HG03439 (cell line): ENCODE measurements around the gene HECTD4.

Experiments
- ATAC-seq: cut with Tn5 transposase; IDR thresholded peaks from one replicate; pipeline ENCODE4 v1.9.1; 2021; ENCODE audit warnings: mild to moderate bottlenecking, moderate library complexity; ENCODE audit not compliant: unreplicated experiment

HECTD4 gene

DNA sequence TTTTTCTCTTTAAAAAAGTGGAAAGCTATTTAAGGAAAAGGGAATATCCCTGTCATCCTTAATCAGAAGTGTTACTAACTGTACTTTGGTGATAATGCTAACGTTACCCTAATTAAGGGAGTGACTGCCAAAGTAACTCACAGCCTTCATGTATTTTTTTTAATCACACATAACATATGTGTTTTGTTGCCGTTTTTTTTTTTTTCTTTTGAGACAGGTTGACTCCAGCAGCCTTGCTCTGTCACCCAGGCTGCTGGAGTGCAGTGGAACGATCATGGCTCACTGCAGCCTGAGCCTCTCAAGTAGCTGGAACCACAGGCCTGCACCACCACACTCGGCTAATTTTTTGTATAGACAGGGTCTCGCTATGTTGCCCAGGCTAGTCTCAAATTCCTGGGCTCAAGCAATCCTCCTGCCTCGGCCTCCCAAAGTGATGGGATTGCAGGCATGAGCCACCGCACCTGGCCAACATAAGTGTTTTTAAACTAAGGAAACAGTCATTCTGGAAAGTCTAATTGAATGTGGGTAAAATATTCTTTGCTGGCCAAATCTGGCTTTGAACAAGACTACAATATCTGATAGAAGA is 56.5 kb downstream of the HECTD4 start:
- no peak for ATAC-seq

DNA sequence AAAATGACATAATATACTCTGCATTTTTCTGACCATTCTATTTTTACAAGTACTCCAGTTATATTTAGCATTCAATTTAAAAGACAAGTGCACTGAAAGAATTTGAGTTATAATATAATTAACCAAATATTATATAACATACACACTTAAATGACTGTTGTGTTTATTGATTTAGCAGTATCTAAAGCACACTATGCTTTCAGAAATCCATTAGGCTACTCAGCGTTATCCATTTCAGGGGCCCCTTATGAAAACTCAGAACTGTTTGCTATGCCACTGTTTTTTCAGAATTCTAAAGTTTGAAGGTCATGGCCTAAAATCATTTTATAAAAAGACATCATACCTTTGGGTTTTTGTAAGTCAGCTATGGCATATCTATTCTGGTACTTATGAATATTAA is 57.1 kb downstream of the HECTD4 start:
- no peak for ATAC-seq

DNA sequence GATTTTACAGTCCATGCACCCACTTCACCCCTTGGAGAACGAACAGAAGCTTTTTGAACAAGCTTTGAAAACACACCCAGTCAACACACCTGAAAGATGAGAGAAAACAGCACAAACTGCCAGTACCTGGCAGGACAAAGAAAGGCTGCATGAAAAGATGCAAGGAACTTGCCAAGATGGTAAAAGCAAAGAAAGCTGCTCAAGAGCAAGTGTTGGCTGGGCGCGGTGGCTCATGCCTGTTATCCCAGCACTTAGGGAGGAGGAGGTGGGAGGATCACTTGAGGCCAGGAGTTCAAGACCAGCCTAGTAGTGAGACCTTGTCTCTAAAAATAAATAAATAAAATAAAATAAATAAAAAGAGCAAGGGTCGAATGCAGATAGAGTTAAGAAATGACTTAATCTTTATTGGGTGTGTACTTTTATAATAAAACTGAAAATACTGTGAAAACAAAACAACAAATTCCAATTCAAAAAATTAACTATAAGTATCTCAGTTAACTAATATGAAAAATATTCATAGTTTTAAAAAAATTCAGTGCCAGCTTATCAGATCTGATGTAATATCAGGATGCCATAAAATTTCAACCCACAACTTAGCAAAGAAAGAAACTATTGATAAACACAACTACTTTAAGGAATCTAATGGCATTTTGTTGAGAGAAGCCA is 59.2 kb downstream of the HECTD4 start:
- ATAC-seq = no peak

DNA sequence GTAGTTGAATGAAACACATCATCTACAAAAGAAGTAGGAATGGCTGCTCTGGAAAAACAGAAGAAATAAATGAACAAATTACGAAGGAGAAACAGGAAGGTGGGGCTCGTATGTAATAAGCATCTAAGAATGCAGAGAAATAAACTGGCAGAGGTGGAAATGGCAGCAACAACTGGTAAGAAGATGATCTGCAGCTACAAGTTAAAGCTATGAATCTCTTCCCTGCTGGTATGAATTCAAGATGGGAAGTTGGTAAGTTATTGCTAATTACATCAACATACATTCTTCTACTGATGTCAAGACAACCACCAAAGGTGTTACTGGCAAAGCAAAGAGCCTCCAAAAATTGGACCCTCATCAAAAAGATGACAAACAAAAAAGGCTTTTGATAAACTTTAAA is 59.8 kb downstream of the HECTD4 start:
- no peak for ATAC-seq

DNA sequence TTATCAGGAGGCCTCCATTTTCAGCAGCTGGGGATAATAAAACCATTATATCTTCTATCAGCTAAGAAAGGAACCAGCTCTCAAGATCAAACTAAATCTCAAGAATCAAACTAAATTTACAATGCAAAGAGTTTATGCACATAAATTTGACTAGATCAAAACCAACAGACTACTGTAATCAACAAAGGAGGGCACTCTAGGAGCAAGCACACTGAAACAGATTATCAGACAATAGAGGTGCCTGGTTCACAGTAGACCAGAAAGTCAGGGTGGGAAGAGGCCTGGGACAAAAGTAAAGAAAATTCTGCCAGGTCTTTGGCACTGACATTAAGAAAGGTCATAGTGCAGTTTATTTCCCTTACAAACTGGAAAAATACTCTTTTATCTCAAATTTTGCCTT is 61.0 kb downstream of the HECTD4 start:
- no peak for ATAC-seq

DNA sequence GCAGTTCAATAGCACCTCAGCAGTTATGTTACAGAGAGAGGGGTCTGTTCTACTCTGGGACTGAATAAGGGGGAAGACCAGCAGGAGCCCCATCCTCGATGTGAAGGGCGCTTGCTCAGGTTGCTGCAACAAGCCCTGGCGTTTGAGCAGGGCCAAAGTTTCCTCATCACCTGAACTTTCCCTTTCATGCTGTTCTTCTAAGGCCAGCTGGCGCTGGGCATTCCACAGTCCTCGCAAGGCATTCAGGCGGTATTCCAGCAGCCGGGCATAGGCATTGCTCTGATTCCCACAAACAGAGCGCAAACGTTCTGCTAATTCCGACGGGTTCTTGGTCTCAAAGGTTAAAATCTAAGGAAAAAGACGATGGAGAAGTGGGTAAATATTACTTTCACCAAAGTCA is 62.8 kb downstream of the HECTD4 start:
- ATAC-seq = no peak

DNA sequence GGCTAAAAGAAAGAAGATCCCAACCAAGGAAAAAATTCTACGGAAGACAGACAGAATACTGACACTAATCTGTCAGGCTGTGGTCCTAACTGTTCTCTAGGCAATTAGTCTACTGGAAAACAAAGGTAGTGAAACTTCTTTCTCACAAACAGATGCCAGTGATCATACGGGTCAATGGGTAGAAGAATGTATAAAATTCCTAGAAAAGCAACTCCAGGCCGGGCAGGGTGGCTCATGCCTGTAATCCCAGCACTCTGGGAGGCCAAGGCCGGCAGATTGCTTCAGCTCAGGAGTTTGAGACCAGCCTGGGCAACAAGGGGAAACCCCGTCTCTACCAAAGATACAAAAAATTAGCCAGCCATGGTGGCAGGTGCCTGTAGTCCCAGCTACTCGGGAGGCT is 64.8 kb downstream of the HECTD4 start:
- no peak for ATAC-seq

DNA sequence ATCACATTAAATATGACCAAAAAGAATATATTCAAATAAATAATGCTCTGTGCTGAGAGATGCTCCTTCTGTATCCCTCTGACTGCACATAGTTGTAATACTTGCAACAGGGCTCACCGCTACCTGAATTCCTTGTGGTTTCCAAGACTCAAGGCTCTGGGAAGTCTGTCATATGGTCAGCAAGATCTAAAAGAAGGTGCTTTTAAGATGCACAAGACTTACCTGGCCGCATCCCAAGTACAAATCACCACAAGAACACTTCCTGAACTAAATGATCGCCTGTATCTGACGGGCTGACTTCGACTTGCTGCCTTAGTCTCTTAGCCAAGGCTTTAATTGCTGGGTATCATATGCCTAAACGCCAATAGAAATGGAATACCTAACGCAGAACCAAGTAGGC is 67.2 kb downstream of the HECTD4 start:
- ATAC-seq = no peak

DNA sequence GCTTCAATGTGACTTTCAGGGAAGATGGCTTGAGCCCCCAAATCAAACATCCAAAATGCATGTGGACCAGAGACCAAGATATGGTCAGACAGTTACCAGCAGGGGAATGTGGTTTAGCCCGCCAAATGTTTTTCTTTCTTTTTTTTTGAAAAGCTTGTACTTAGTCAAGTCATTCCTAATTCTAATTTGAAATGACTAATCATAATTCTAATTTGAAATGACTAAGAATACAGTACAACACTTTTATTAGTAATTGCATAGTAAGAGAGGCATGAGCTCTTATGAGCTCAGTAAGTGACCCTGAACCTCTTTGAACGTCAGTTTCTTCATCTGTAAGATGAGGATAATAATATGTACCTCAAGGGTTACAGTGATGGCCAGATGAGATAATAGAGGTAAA is 72.4 kb downstream of the HECTD4 start:
- ATAC-seq = no peak

DNA sequence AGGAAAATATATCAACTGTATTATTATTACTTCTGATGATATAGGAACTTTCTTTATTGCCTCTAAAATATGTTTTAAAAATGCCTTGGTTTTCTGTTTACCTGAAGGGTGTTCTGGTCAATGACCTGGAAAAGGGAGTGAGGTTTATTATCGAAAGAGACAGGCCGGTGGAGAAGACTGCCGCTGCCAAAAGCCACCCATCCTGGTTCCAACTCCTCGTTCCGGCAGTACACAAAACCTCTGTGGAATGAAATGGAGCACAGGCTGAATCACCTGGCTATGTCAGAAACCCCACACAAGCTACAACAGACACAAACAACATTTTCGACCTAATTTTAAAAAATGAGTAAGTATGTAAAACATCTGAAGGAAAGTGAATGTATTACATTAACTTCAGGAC is 73.6 kb downstream of the HECTD4 start:
- ATAC-seq = no peak

DNA sequence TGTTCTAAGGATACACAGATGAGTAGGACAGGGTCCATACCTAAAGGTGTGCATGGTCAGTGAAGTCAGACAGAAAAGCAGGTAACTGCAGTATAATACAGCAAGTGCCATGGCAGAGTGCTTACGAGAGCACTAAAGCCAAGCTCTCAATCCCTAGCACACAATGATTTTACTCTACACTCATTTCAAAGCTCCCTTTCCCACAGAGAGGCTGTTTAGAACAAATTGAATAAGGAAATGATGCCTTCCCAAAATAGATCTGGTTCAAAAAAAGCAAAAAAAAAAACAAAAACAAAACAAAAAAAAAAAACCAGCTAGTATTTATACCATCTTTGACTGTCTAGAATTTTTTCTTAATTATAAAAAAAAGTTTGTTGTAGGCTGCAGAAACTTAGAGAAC is 74.1 kb downstream of the HECTD4 start:
- no peak for ATAC-seq

DNA sequence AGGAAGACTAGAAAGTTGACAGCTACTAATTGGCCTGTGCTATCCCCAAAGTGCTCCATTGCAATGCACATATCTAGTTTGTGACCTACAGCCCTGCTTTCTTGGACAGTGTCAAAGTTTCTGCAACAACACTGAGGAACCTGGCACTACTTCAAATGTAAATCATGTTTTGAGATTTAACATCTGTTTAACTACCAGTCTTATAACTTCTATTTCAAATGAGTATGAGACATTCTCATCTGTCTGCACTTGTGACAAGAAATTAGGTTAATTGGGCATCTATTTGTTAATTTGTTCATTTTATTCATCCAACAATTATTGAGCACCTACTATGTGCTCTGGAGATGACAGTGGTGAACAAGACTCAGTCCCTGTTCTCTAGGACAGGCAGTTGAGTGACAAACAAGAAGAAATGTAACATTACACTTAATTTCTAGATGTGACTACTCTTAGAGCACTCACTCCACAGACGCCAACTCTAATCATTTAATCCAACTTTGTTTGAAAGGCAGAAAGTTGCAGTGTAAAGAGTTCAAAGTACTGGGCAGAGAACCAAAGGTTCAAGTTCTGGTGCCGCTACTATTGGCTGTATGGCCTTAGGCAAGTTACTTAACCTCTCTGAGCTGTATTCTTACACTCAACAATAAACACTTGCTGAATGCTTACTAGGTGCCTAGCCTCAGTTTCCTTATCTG is 74.8 kb downstream of the HECTD4 start:
- no peak for ATAC-seq

DNA sequence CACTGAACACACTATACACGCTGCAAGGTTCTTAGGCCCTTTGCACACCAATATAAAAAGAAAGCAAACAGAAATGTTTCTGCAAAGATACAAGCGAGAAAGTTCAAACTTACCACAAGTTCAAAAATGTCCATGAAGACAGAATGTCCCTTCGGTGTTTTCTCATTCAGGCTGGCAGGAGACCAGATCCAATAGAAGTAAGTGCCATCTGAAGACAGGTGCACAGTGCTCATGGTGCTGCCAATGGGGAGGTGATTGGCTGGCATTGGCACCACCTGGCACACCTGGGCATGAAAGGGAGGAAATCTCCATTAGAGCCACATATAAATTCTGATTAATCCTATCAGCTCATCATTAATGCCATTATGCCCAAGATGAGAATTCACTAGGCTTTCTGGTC is 76.3 kb downstream of the HECTD4 start:
- ATAC-seq = no peak

DNA sequence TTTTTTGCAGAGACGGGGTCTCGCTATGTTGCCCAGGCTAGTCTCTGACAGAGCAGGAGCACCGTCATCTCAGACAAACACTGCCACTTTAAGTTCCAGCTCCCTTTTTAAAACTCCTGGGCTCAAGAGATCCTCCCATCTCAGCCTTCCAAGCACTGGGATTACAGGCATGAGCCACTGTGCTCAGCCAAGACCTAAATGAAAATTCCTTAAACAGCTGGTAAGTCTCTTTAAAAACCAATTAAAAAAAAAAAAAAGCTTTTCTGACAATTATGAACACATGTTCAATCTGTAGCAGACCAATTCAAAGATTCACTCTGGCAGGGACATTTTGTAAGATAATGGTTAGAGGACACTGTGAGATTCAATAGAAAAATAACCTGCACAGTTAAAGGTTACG is 77.8 kb downstream of the HECTD4 start:
- no peak for ATAC-seq

DNA sequence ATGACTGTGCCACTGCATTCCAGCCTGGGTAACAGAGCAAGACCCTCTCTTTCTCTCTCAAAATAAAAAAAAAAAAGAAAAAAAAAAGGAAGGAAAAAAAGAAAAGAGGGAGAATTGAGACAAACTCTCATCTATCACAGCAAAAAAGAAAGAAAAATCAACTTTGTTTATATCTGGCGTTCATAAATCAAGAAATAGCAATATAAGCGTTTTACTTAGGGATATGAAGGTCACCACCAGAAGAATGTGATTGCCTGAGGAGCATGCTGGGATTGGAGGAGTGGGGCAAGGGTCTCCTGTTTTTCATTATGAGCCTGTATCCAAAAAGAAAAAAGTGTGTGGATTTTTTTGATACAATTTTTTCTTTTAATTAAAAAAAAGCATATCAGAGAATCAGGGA is 78.4 kb downstream of the HECTD4 start:
- ATAC-seq = no peak

DNA sequence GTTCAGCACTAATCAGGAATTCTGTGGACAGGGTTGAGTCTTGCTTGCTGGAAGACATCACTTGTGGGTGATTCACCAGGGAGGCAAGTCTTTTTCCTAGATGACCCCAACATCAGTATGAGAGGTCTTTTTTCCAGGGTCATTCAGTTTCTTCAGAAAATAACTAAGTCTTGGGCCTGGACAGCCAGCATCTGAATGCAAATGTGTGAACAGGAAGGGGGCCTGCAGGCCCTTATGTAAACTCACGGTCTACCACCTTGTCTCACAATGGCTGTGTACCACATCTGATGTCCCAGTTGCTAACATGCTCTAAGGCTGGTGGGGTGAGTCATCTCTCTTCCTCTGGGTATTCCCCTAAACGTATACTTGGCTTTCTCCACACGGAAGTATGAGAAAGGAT is 79.2 kb downstream of the HECTD4 start:
- ATAC-seq = peak; percentile 98

DNA sequence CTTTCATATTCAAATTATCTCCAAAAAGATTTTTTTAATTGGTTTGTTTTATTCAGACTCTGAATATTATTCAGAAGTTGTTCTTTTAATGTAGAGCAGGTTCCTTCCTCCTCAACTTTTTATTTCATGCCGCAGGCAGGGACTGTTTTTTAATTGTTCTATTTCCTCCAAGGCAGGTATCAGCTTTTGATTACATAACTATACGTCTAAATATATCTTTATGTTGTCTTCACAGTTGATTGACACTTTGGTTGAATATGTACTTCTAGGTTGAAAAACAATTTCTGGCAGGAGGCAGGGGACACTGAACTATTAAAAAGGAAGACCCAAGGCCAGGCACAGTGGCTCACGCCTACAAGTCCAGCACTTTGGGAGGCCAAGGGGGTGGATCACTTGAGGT is 82.5 kb downstream of the HECTD4 start:
- no peak for ATAC-seq

DNA sequence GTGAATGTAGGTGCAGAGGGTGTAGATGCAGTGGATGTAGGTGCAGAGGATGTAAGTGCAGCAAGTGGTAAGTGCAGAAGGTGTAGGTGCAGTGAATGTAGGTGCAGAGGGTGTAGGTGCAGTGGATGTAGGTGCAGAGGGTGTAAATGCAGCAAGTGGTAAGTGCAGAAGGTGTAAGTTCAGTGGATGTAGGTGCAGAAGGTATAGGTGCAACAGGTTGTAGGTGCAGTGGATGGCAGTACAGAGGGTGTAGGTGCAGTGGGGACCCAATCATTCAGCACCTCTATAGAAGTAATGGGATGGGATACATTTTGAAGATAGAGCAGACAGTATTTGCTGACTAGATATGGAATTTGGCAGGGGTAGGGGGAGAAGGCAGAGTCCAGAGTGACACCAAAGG is 85.0 kb downstream of the HECTD4 start:
- ATAC-seq = no peak

DNA sequence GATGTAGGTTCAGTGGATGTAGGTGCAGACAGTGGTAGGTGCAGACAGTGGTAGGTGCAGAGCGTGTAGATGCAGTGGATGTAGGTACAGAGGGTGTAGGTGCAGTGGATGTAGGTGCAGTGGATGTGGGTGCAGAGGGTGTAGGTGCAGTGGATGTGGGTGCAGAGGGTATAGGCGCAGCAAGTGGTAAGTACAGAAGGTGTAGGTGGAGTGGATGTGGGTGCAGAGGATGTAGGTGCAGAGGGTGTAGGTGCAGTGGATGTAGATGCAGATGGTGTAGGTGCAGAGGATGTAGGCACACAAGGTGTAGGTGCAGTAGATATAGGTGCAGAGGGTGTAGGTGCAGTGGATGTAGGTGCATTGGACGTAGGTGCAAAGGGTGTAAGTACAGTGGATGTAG is 86.0 kb downstream of the HECTD4 start:
- ATAC-seq = no peak

DNA sequence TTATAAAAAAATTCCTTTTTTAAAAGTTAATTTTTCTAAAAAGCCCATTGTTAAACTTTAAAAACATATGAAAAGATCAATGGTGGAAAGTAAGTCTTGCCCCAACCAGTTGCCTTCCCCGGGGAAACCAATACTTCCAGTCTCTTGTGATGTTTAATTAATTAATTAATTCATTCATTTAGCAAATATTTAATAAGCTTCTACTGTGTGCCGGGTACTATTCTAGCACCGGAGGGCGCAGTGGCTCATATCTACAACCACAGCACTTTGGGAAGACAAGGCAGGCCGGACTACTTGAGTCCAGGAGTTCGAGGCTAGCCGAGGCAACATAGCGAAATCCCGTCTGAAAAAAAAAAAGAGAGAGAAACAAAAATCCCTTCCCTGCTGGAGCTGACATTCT is 87.4 kb downstream of the HECTD4 start:
- no peak for ATAC-seq

DNA sequence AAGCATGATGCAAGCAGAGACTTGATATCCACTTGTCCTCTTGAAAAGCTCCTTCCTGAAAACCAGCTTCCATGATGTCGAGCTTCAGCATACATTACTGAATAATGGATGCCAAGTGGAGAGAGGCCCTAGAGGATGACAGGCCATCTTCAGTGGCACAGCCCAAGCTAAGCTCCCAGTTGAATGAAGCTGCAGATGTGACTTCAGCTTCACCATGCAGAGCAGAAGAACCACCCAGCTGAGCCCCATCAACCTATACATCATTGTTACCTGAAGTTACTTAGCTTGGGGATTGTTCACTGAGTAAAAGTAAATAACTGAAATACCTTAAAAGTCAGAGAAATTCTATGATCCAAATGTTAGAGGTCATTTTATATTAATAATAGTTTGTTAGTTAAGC is 93.6 kb downstream of the HECTD4 start:
- no peak for ATAC-seq

DNA sequence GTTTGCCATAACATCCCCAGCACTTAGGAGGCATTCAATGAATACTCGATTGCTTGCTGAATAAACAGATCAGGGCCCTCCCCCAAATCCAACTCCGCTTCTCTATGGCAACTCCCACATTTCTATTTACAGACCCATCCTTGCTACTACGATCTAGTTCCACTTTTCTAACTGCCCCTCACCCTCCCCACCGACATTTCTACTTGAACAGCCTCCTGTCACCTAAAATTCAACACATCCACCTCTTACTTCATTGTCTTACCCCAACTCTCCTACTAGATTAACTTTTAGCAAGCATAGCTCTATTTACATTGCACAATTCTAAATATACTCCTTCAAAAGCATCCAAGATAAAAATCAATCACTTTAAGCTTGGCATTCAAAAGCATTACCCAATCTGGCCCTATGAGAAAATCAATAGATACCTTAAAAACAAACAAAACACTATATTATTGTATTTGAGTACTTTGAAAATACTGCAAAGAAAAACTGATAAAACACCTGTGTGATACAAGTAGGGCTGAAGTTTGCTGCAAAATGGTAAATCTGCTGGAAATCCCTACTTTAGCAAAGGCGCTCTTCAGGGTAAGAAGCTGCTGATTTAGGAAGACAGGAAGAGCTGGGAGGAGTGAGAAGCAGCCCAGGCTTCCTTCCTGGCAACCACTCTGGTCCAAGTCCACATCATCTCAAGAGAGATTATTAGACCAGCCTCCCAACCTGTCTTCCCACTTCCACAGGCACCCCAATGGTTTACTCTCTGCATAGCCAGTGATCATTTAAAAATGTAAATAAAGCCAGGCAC is 96.4 kb downstream of the HECTD4 start:
- ATAC-seq = no peak
